Measurements from ENCODE around the gene SEMA4D. TPM values are rescaled to one million over a fixed set of nuclear protein-coding genes. Genes with fewer than 3 reads are reported as not detected.

SEMA4D gene
- total and polyA plus RNA-seq, 9 of the 15 experiments (the other 6 are each of a cell fraction or from before 2014, with no cell fraction given), result 0.38 to 5.1 (median 1.8) TPM

GRCh38 chr9:89441986-89442385 is 55.9 kb downstream of the SEMA4D start:
- DNase-seq (ENCODE audit: extremely low read depth in 1 of 4, low spot score in 3 of 4), result no peak
- POLR2A ChIA-PET, result interaction anchor here (1.4 kb wide), 1 partner anchor 9 kb away, joined by 3 read pairs; no protein-coding TSS in a partner anchor

More at GRCh38 chr9:89441986-89442385, 55.9 kb downstream of the SEMA4D start:
- no peak overlapping the region for H3K4me2 ChIP-seq (ENCODE audit: insufficient read depth, low read length)
- H3K27ac ChIP-seq (ENCODE audit: extremely low read depth, low read depth, low read length), result no peak overlapping the region
- H3K4me3 ChIP-seq, result no peak overlapping the region
- no peak for ATAC-seq
- CTCF ChIA-PET (ENCODE audit: low intra/inter-chr PET ratio), result no interaction called here
- no peaks in the 10 kb centered on the region for H3K36me3 ChIP-seq (ENCODE audit: control insufficient read depth, insufficient read depth, low read length)
- H3K9me1 ChIP-seq (ENCODE audit: control insufficient read depth, insufficient read depth, low read length), result no peaks in the 10 kb centered on the region
- no peaks in the 10 kb centered on the region for H4K20me1 ChIP-seq (replicated peaks; ENCODE audit: control insufficient read depth, insufficient read depth, low read length)
- H3K4me1 ChIP-seq (replicated peaks in 1 of 2; ENCODE audit: control insufficient read depth in 2 of 2, insufficient read depth in 2 of 2, low read length in 2 of 2), result no peaks in the 10 kb centered on the region
- FAIRE-seq, result no peak
- intact Hi-C loops (cut with micrococcal nuclease) (no loop called here), in situ Hi-C loops (cut with MboI) (no loop called here)
- BruUV-seq (replicated peaks), result no TSS peak
- 0% methylated on average over 7 of the region's 8 CpGs for WGBS (ENCODE audit: insufficient coverage, low coverage, missing lambda C conversion rate)
- H2AFZ ChIP-seq (ENCODE audit: low read depth, low read length), result no peak overlapping the region
- peaks cover 4 to 78% of the 10 kb centered on the region in 2 experiments; a peak in 4 of 5 replicates for H3K27me3 ChIP-seq (ENCODE audit: control insufficient read depth in 2 of 2, insufficient read depth in 2 of 2, low read length in 2 of 2)
- TF ChIP-seq NELFE (IDR thresholded peaks at IDR 0.05; ENCODE audit: insufficient read depth, insufficient read length) (no peak), ZBTB34 (CRISPR knock-in tag; IDR thresholded peaks at IDR 0.05) (no peak), OTX1 (CRISPR knock-in tag; IDR thresholded peaks at IDR 0.05) (no peak), ZNF239 (CRISPR knock-in tag; IDR thresholded peaks at IDR 0.05) (no peak), E2F1 (CRISPR knock-in tag; IDR thresholded peaks at IDR 0.05) (no peak)
- no peak overlapping the region for H3K9ac ChIP-seq (ENCODE audit: insufficient read depth in 1 of 2, low read depth in 2 of 2, low read length in 2 of 2)
- no peaks in the 10 kb centered on the region for H3K79me2 ChIP-seq (ENCODE audit: control insufficient read depth, insufficient read depth, low read length)
- H3K9me3 ChIP-seq (replicated peaks; ENCODE audit: control insufficient read depth, insufficient read depth, low read depth, low read length), result no peaks in the 10 kb centered on the region

Data from K562 (cell line).